ENCODE data around the gene ARID1B. TPM values are rescaled to one million over a fixed set of nuclear protein-coding genes. Genes with fewer than 3 reads are reported as not detected.

The ARID1B gene
- total RNA-seq, 2 experiments from 2014 or later: 90.1 to 164 TPM

- H3K36me3 ChIP-seq (ENCODE audit: insufficient read depth, low read length): peaks cover 12% of the 10 kb centered on the region
- BruUV-seq (replicated peaks): no TSS peak
- peaks cover 9% of the 10 kb centered on the region; the same call in 1 of the 2 replicates for H3K79me2 ChIP-seq (ENCODE audit: insufficient read depth, low read depth, low read length)
- CTCF ChIA-PET (ENCODE audit: unreplicated experiment): interaction anchor here (1.1 kb wide), 1 partner anchor 24 kb away, joined by 4 read pairs; no protein-coding TSS in a partner anchor
- no peak for TF ChIP-seq CTCF (conservative IDR thresholded peaks at IDR 0.05; ENCODE audit: low read length)
- peaks cover 9% of the 10 kb centered on the region for H3K4me1 ChIP-seq (ENCODE audit: insufficient read depth, low read length, poor library complexity, severe bottlenecking)
- no peak overlapping the region for H3K4me2 ChIP-seq (ENCODE audit: low read length)
- POLR2A ChIA-PET: interaction anchor here (1.2 to 1.9 kb wide), 3 partner anchors 7 to 42 kb away, joined by 3 to 6 read pairs (median 4); no protein-coding TSS in a partner anchor
- intact Hi-C loops (cut with micrococcal nuclease; ENCODE audit: unreplicated experiment): no loop called here
- no peaks in the 10 kb centered on the region for H3K9me2 ChIP-seq (ENCODE audit: insufficient read depth, low read length)
- no peak overlapping the region for H3K27ac ChIP-seq (ENCODE audit: low read depth, low read length, poor library complexity, severe bottlenecking)
- DNase-seq (ENCODE audit: low spot score): no peak
- no peaks in the 10 kb centered on the region for H3K9me3 ChIP-seq (ENCODE audit: low read length)
- H2AFZ ChIP-seq (ENCODE audit: low read length): no peak overlapping the region
- no peak overlapping the region for H3K4me3 ChIP-seq (ENCODE audit: low read depth, low read length, poor library complexity, severe bottlenecking)
- no peaks in the 10 kb centered on the region for H4K20me1 ChIP-seq (ENCODE audit: insufficient read depth, low read length)
Observed at GRCh38 chr6:156909212-156910010, 132.2 kb downstream of the ARID1B start.

GRCh38 chr6:156910011-156910334 is 132.8 kb downstream of the ARID1B start:
- H2AFZ ChIP-seq (ENCODE audit: low read length): no peak overlapping the region
- H3K4me2 ChIP-seq (ENCODE audit: low read length): no peak overlapping the region
- no peaks in the 10 kb centered on the region for H3K9me2 ChIP-seq (ENCODE audit: insufficient read depth, low read length)
- no peak for DNase-seq (ENCODE audit: low spot score)
- intact Hi-C loops (cut with micrococcal nuclease; ENCODE audit: unreplicated experiment): no loop called here
- H4K20me1 ChIP-seq (ENCODE audit: insufficient read depth, low read length): no peaks in the 10 kb centered on the region
- no TSS peak for BruUV-seq (replicated peaks)
- POLR2A ChIA-PET: interaction anchor here (1.2 to 1.9 kb wide), 3 partner anchors 8 to 42 kb away, joined by 3 to 6 read pairs (median 4); no protein-coding TSS in a partner anchor
- peaks cover 9% of the 10 kb centered on the region for H3K4me1 ChIP-seq (ENCODE audit: insufficient read depth, low read length, poor library complexity, severe bottlenecking)
- TF ChIP-seq CTCF (conservative IDR thresholded peaks at IDR 0.05; ENCODE audit: low read length): no peak
- TF ChIP-seq EZH2phosphoT487 (IDR thresholded peaks at IDR 0.05; ENCODE audit: borderline replicate concordance, low read depth, low read length): no peak
- no peak overlapping the region for H3K27ac ChIP-seq (ENCODE audit: low read depth, low read length, poor library complexity, severe bottlenecking)
- 0 out of 2 replicates have a peak, but pooled peaks cover 8% of the 10 kb centered on the region for H3K36me3 ChIP-seq (ENCODE audit: insufficient read depth, low read length)
- no peak overlapping the region for H3K4me3 ChIP-seq (ENCODE audit: low read depth, low read length, poor library complexity, severe bottlenecking)
- no peaks in the 10 kb centered on the region for H3K9me3 ChIP-seq (ENCODE audit: low read length)
- peaks cover 9% of the 10 kb centered on the region; the same call in 1 of the 2 replicates for H3K79me2 ChIP-seq (ENCODE audit: insufficient read depth, low read depth, low read length)
- CTCF ChIA-PET (ENCODE audit: unreplicated experiment): interaction anchor here (1.1 kb wide), 1 partner anchor 23 kb away, joined by 4 read pairs; no protein-coding TSS in a partner anchor

GRCh38 chr6:156910938-156911337 is 133.8 kb downstream of the ARID1B start:
- POLR2A ChIA-PET: interaction anchor here (0.6 to 1.3 kb wide), 8 partner anchors 9 to 176 kb away, joined by 3 to 6 read pairs (median 3); no protein-coding TSS in a partner anchor
- CTCF ChIA-PET (ENCODE audit: unreplicated experiment): no interaction called here

More at GRCh38 chr6:156910938-156911337, 133.8 kb downstream of the ARID1B start:
- Histone ChIP-seq H4K20me1 (ENCODE audit: insufficient read depth, low read length) (no peaks in the 10 kb centered on the region), H3K4me3 (ENCODE audit: low read depth, low read length, poor library complexity, severe bottlenecking) (no peak overlapping the region), H3K27ac (ENCODE audit: low read depth, low read length, poor library complexity, severe bottlenecking) (no peak overlapping the region), H3K9me3 (ENCODE audit: low read length) (no peaks in the 10 kb centered on the region), H3K79me2 (ENCODE audit: insufficient read depth, low read depth, low read length) (peaks cover 12% of the 10 kb centered on the region; the same call in 1 of the 2 replicates), H3K4me2 (ENCODE audit: low read length) (no peak overlapping the region), H3K36me3 (ENCODE audit: insufficient read depth, low read length) (0 out of 2 replicates have a peak, but pooled peaks cover 8% of the 10 kb centered on the region), H3K4me1 (ENCODE audit: insufficient read depth, low read length, poor library complexity, severe bottlenecking) (peaks cover 12% of the 10 kb centered on the region), H3K9me2 (ENCODE audit: insufficient read depth, low read length) (no peaks in the 10 kb centered on the region), H2AFZ (ENCODE audit: low read length) (no peak overlapping the region)
- intact Hi-C loops (cut with micrococcal nuclease; ENCODE audit: unreplicated experiment): no loop called here
- TF ChIP-seq CTCF (conservative IDR thresholded peaks at IDR 0.05; ENCODE audit: low read length) (no peak), EZH2phosphoT487 (IDR thresholded peaks at IDR 0.05; ENCODE audit: borderline replicate concordance, low read depth, low read length) (no peak)
- no TSS peak for BruUV-seq (replicated peaks)
- no peak for DNase-seq (ENCODE audit: low spot score)

Measured in OCI-LY7 (cell line).